HG03442 (cell line): Measurements from ENCODE around the gene FCGR3A.
"Not testable (repeated sequence)": the region's sequence is repeated elsewhere in the genome, so short reads cannot be mapped to it uniquely, and the experiment has no call there.

Source experiments
- ATAC-seq: cut with Tn5 transposase; IDR thresholded peaks from one replicate; pipeline ENCODE4 v1.9.1; 2021; ENCODE audit warnings: mild to moderate bottlenecking, moderate library complexity; ENCODE audit not compliant: unreplicated experiment

The FCGR3A gene

GRCh38 chr1:161557506-161558450 lies 8.2 kb upstream of the FCGR3A start:
- not testable (repeated sequence) for ATAC-seq

- not testable (repeated sequence) for ATAC-seq
Measured at GRCh38 chr1:161556990-161557389, 7.4 kb upstream of the FCGR3A start.

- not testable (repeated sequence) for ATAC-seq
Measured at GRCh38 chr1:161556143-161556542, 6.5 kb upstream of the FCGR3A start.

GRCh38 chr1:161554815-161555417 lies 5.3 kb upstream of the FCGR3A start:
- ATAC-seq, result not testable (repeated sequence)

GRCh38 chr1:161554340-161554739 lies 4.7 kb upstream of the FCGR3A start:
- not testable (repeated sequence) for ATAC-seq

GRCh38 chr1:161553631-161554030 lies 4.0 kb upstream of the FCGR3A start:
- not testable (repeated sequence) for ATAC-seq

GRCh38 chr1:161550942-161551341 lies 1.3 kb upstream of the FCGR3A start:
- ATAC-seq, result not testable (repeated sequence)

- not testable (repeated sequence) for ATAC-seq
Measured at GRCh38 chr1:161548749-161549406, 740 bp downstream of the FCGR3A start.

- not testable (repeated sequence) for ATAC-seq
Measured at GRCh38 chr1:161547995-161548741, 1.4 kb downstream of the FCGR3A start.

- ATAC-seq, result not testable (repeated sequence)
Measured at GRCh38 chr1:161545005-161545731, 4.5 kb downstream of the FCGR3A start.

- ATAC-seq, result not testable (repeated sequence)
Measured at GRCh38 chr1:161543125-161543524, 6.5 kb downstream of the FCGR3A start.

- peak; percentile 60 for ATAC-seq
Measured at GRCh38 chr1:161542091-161542559, 7.5 kb downstream of the FCGR3A start.

GRCh38 chr1:161540570-161540960 lies 9.1 kb downstream of the FCGR3A start:
- ATAC-seq, result not testable (repeated sequence)

GRCh38 chr1:161539731-161540569 lies 9.7 kb downstream of the FCGR3A start:
- peak; percentile 50 for ATAC-seq

GRCh38 chr1:161538925-161539479 lies 10.6 kb downstream of the FCGR3A start:
- ATAC-seq, result not testable (repeated sequence)

GRCh38 chr1:161537068-161537669 lies 12.4 kb downstream of the FCGR3A start:
- ATAC-seq, result not testable (repeated sequence)

- not testable (repeated sequence) for ATAC-seq
Measured at GRCh38 chr1:161532644-161533567, 16.7 kb downstream of the FCGR3A start.
